Measurements from ENCODE around the gene DISC1.
"Not testable (repeated sequence)": the region's sequence is repeated elsewhere in the genome, so short reads cannot be mapped to it uniquely, and the experiment has no call there.

Gene DISC1

GRCh38 chr1:231626535-231626950, at the start of gene DISC1:
DISC1 (plus strand) TSS chr1:231626790; CDS start chr1:231626868, 78 bp downstream.
- 0 out of 2 replicates have a peak, but pooled peaks have one; percentile 18 for TF ChIP-seq POLR2A (IDR thresholded peaks at IDR 0.05; ENCODE audit: low read depth, low read length)
- FAIRE-seq, result no peak
- DNase-seq (ENCODE audit: insufficient read length, low spot score), result peak; percentile 83

- no peak for FAIRE-seq
- no peak for TF ChIP-seq POLR2A (IDR thresholded peaks at IDR 0.05; ENCODE audit: low read depth, low read length)
- DNase-seq (ENCODE audit: insufficient read length, low spot score), result no peak
Measured at GRCh38 chr1:231576804-231577718, 49.5 kb upstream of the DISC1 start.

GRCh38 chr1:231580874-231581273, 45.7 kb upstream of the DISC1 start:
- no peak for DNase-seq (ENCODE audit: insufficient read length, low spot score)
- no peak for FAIRE-seq
- no peak for TF ChIP-seq POLR2A (IDR thresholded peaks at IDR 0.05; ENCODE audit: low read depth, low read length)

GRCh38 chr1:231581859-231582258, 44.7 kb upstream of the DISC1 start:
- FAIRE-seq, result no peak
- no peak for TF ChIP-seq POLR2A (IDR thresholded peaks at IDR 0.05; ENCODE audit: low read depth, low read length)
- no peak for DNase-seq (ENCODE audit: insufficient read length, low spot score)

- FAIRE-seq (no peak), DNase-seq (ENCODE audit: insufficient read length, low spot score) (no peak)
- TF ChIP-seq POLR2A (IDR thresholded peaks at IDR 0.05; ENCODE audit: low read depth, low read length), result no peak
Measured at GRCh38 chr1:231583376-231583775, 43.2 kb upstream of the DISC1 start.

- FAIRE-seq (peak; percentile 68), DNase-seq (ENCODE audit: insufficient read length, low spot score) (peak; percentile 17)
- TF ChIP-seq POLR2A (IDR thresholded peaks at IDR 0.05; ENCODE audit: low read depth, low read length), result no peak
Measured at GRCh38 chr1:231584117-231584516, 42.5 kb upstream of the DISC1 start.

- no peak for TF ChIP-seq POLR2A (IDR thresholded peaks at IDR 0.05; ENCODE audit: low read depth, low read length)
- no peak for DNase-seq (ENCODE audit: insufficient read length, low spot score)
- no peak for FAIRE-seq
Measured at GRCh38 chr1:231584921-231585320, 41.7 kb upstream of the DISC1 start.

- DNase-seq (ENCODE audit: insufficient read length, low spot score) (no peak), FAIRE-seq (no peak)
- TF ChIP-seq POLR2A (IDR thresholded peaks at IDR 0.05; ENCODE audit: low read depth, low read length), result no peak
Measured at GRCh38 chr1:231590453-231591198, 36.0 kb upstream of the DISC1 start.

- DNase-seq (ENCODE audit: insufficient read length, low spot score) (no peak), FAIRE-seq (no peak)
- no peak for TF ChIP-seq POLR2A (IDR thresholded peaks at IDR 0.05; ENCODE audit: low read depth, low read length)
Measured at GRCh38 chr1:231591466-231591865, 35.1 kb upstream of the DISC1 start.

GRCh38 chr1:231592809-231593208, 33.8 kb upstream of the DISC1 start:
- no peak for FAIRE-seq
- DNase-seq (ENCODE audit: insufficient read length, low spot score), result no peak
- no peak for TF ChIP-seq POLR2A (IDR thresholded peaks at IDR 0.05; ENCODE audit: low read depth, low read length)

GRCh38 chr1:231593264-231593663, 33.3 kb upstream of the DISC1 start:
- not testable (repeated sequence) for FAIRE-seq; DNase-seq (ENCODE audit: insufficient read length, low spot score)

- TF ChIP-seq POLR2A (IDR thresholded peaks at IDR 0.05; ENCODE audit: low read depth, low read length), result no peak
- no peak for DNase-seq (ENCODE audit: insufficient read length, low spot score)
- FAIRE-seq, result no peak
Measured at GRCh38 chr1:231594123-231594522, 32.5 kb upstream of the DISC1 start.

- no peak for FAIRE-seq
- no peak for DNase-seq (ENCODE audit: insufficient read length, low spot score)
- TF ChIP-seq POLR2A (IDR thresholded peaks at IDR 0.05; ENCODE audit: low read depth, low read length), result no peak
Measured at GRCh38 chr1:231594749-231595148, 31.8 kb upstream of the DISC1 start.

GRCh38 chr1:231596337-231596791, 30.2 kb upstream of the DISC1 start:
- no peak for FAIRE-seq
- no peak for TF ChIP-seq POLR2A (IDR thresholded peaks at IDR 0.05; ENCODE audit: low read depth, low read length)
- no peak for DNase-seq (ENCODE audit: insufficient read length, low spot score)
